ENCODE measurements around the gene PTPRH. TPM values are rescaled to one million over a fixed set of nuclear protein-coding genes. Genes with fewer than 3 reads are reported as not detected.

Gene PTPRH
- total RNA-seq, 4 donors from 2014 or later, result 0.39 to 0.56 (median 0.48) TPM

DNA sequence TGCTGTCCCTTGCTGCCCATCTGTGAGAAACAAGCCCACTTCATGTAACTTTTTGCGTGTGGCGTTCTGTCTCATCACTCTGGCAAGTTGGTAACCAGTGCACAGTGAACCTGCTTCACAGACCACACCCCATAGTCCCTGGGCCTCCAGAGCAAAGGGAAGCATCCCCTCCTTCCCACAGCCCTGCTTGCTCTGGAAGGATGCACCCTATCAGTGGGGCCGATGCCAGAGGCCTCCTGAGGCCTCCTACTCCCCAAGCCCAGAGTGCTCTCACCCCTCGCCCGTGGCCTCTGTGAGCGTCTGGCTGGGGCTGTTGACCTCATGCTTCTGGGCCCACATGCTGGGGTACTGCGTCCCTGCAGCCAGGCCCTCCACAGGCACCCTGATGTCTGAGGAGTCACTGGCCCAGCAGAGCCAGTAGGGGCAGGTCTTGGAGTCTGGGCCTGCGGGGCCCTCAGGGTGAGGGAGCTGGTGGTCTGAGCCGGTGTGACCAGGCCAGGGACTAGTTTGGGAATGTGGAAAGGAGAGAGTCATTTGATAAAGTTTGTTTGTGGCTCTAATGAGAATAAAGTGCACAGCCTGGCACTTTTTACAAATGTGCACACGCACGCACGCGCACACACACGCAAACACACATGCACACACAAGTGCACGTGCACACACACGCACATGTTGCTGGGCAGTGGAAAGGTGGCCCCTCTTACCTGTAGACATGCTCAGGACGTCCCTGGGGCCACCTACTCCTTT lies 14.2 kb upstream of the PTPRH start:
- Histone ChIP-seq H3K9me3 (no peaks in the 10 kb centered on the region), H3K4me1 (no peaks in the 10 kb centered on the region), H3K36me3 (peaks cover 0 to 9% of the 10 kb centered on the region in 2 donors), H3K27me3 (no peaks in the 10 kb centered on the region), H3K27ac (no peak overlapping the region), H3K4me3 (no peak overlapping the region)
- intact Hi-C loops (cut with DNase I; ENCODE audit: low total_unique reads), result no loop called here
- ATAC-seq, result no peak
- in situ Hi-C loops (cut with MboI; ENCODE audit: low sequenced_read_pairs in 4 of 4), result no loop called here
- no peak for DNase-seq
- TF ChIP-seq POLR2A (IDR thresholded peaks at IDR 0.05) (no peak), CTCF (IDR thresholded peaks at IDR 0.05 in 4 of 5, conservative IDR thresholded peaks at IDR 0.05 in 1 of 5) (no peak)

GRCh38 chr19:55220525-55220924 lies 11.2 kb upstream of the PTPRH start:
- peaks cover 0 to 2% (median 0%) of the 10 kb centered on the region in 3 donors for H3K27me3 ChIP-seq
- no peak for ATAC-seq
- in situ Hi-C loops (cut with MboI; ENCODE audit: low sequenced_read_pairs in 4 of 4), result no loop called here

DNA sequence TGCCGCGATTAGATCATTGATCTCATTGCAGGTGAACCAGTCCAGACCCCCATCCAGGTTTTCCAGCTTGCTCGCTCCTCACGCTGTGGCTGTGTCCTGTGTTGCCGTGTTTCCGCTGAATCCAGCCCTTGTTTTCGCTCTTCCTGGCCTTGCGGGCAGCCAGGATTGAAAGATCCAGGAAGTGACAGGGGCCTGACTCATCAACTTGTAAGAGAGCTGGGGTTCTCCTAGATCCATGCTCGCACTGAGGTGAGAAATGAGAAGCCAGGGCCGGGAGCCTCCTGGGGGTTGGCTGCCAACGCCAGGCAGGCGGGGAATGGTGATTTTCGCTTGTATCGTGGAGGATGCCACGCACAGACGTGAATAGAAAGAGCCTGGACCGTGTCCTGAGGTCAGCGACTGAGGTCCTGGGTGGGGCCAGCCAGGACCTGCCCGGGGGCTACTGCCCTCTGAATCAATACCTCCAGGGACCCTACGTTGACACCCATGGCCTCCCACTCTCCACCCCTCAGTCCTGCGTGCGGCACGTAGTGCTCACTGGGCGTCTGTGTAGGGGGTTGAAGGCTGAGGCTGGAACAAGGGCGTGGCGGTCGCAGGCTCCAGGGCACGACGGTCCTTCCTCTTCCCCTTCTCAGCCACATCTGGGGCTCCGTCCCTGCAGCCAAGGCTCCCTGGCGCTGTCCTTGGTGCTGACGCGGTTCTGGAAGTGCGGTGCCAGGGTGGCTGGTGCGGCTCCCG lies 7.3 kb upstream of the PTPRH start:
- Histone ChIP-seq H3K27ac (peak overlapping the region in 1 of 4 donors; percentile 22), H3K4me3 (peak overlapping the region in 3 of 4 donors; percentile 6 to 49 (median 38)), H3K9me3 (no peaks in the 10 kb centered on the region), H3K36me3 (no peaks in the 10 kb centered on the region), H3K27me3 (peaks cover 0 to 12% (median 10%) of the 10 kb centered on the region in 3 donors), H3K4me1 (no peaks in the 10 kb centered on the region)
- ATAC-seq, result peak; percentile 42 to 75
- TF ChIP-seq POLR2A (IDR thresholded peaks at IDR 0.05), result no peak
- no peak for TF ChIP-seq CTCF (IDR thresholded peaks at IDR 0.05 in 4 of 5, conservative IDR thresholded peaks at IDR 0.05 in 1 of 5)
- peak; percentile 25 to 41 for DNase-seq
- intact Hi-C loops (cut with DNase I; ENCODE audit: low total_unique reads), result no loop called here
- in situ Hi-C loops (cut with MboI; ENCODE audit: low sequenced_read_pairs in 4 of 4), result no loop called here

More at GRCh38 chr19:55220525-55220924, 11.2 kb upstream of the PTPRH start:
- TF ChIP-seq CTCF (IDR thresholded peaks at IDR 0.05 in 4 of 5, conservative IDR thresholded peaks at IDR 0.05 in 1 of 5) (no peak), POLR2A (IDR thresholded peaks at IDR 0.05) (no peak)
- Histone ChIP-seq H3K4me1 (no peaks in the 10 kb centered on the region), H3K36me3 (no peaks in the 10 kb centered on the region), H3K4me3 (no peak overlapping the region), H3K9me3 (no peaks in the 10 kb centered on the region), H3K27ac (no peak overlapping the region)
- no peak for DNase-seq
- intact Hi-C loops (cut with DNase I; ENCODE audit: low total_unique reads), result no loop called here

DNA sequence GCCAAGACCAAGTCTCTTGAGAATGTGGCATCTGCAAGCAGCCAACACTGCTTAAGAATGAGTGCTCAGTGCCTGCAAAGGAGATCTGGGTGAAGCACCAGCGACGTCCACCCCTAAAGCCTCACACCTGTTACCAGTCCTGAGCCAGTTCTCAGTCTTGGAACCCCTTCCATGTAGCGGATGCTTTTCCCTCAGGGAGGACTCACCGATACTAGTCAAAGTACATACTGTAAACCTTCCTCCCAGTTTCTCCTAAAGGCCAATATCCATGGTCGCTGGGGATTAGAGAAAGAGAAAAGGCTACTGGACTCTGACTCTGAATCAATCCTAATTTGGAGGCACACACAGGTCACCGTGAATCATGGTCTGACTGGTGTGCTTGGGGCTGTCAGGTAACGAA lies 4.2 kb upstream of the PTPRH start:
- in situ Hi-C loops (cut with MboI; ENCODE audit: low sequenced_read_pairs in 4 of 4) (no loop called here), intact Hi-C loops (cut with DNase I; ENCODE audit: low total_unique reads) (no loop called here)
- peaks cover 0 to 12% (median 10%) of the 10 kb centered on the region in 3 donors for H3K27me3 ChIP-seq
- no peak for DNase-seq
- no peaks in the 10 kb centered on the region for H3K9me3 ChIP-seq
- H3K27ac ChIP-seq, result no peak overlapping the region
- no peak overlapping the region for H3K4me3 ChIP-seq
- H3K4me1 ChIP-seq, result no peaks in the 10 kb centered on the region
- no peak for ATAC-seq
- TF ChIP-seq POLR2A (IDR thresholded peaks at IDR 0.05) (no peak), CTCF (IDR thresholded peaks at IDR 0.05 in 4 of 5, conservative IDR thresholded peaks at IDR 0.05 in 1 of 5) (no peak)
- H3K36me3 ChIP-seq, result no peaks in the 10 kb centered on the region

All from gastrocnemius medialis (tissue), 4 donors.